GM18868 (cell line): ENCODE data around the gene SCD5.

Source experiments
- ATAC-seq: cut with Tn5 transposase; IDR thresholded peaks from one replicate; pipeline ENCODE4 v1.9.1; 2021; ENCODE audit warnings: mild to moderate bottlenecking, moderate library complexity; ENCODE audit not compliant: unreplicated experiment

The SCD5 gene

DNA sequence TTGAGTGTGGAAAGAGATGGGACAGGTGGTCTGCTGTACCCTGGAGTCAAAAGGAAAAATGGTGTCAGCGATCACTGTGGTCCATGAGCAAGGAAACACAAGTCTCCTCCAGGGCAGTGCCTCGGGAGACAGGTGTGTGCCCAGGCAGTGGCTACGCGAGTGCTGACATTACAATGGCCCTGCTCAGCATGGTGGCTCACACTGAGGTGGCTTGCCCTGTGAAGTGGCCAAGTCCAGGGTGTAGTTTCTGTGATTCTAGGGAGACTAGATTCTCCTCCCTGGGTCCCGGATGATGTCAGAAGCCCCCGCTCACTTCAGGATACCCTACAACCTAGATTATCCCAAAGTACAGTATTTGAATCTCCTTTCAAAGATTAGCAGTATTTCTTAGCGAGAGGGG is 192.0 kb downstream of the SCD5 start:
- ATAC-seq: no peak

DNA sequence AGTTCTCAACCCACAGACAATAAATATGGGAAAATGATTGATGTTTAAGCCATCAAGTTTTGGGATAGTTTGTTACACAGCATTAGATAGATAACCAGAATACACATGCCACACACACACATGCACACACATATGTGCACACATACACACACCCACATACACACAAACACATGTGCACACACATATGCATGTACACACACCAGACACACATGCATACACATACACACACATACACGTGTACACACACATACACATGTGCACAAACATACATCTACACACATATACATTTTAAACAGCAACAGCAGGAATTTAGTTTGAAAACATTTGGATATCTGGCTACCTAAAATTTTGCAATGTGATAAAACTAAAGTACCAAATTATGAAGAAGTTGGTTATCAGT is 194.1 kb downstream of the SCD5 start:
- ATAC-seq: no peak

GRCh38 chr4:82601242-82602015 is 197.2 kb downstream of the SCD5 start:
- no peak for ATAC-seq

DNA sequence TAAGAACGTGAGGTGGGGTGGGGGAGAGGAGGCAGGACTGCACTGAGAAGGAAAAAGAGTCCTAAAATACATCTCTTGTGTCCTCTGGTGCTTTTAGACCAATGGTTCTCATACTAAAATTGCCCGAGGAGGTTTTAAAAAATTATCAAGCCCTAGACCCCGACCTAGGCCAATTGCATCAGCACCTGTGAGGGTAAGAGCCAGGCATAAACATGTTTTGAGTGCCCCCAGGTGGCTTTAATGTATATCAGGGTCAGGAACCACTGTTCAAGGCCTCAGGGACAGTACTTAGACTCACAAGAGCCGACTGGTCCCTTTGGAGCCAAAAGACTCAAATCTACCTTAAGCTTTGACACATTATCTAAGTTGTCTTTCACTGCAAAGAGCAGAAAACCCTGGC is 199.3 kb downstream of the SCD5 start:
- ATAC-seq: no peak

- ATAC-seq: no peak
Measured at GRCh38 chr4:82594456-82594855, 204.1 kb downstream of the SCD5 start.

- no peak for ATAC-seq
Measured at GRCh38 chr4:82593411-82593810, 205.2 kb downstream of the SCD5 start.

DNA sequence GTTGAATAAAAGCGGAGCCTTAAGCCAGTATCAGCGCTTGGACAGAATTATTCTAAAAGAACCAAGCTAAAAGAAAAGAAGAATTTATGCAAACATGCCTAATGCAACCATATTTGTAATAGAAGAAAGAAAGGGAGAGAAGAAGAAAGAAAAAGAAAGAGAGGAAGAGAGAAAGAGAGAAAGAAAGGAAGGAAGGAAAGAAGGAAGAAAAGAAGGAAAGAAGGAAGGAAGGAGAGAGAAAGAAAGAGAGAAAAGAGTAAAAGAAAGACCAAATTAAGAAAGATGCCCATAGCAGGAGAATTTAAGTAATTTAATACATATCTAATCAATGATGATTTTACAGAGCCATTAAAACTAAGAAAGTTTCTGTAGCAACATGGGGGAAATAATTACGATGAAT is 206.0 kb downstream of the SCD5 start:
- no peak for ATAC-seq

DNA sequence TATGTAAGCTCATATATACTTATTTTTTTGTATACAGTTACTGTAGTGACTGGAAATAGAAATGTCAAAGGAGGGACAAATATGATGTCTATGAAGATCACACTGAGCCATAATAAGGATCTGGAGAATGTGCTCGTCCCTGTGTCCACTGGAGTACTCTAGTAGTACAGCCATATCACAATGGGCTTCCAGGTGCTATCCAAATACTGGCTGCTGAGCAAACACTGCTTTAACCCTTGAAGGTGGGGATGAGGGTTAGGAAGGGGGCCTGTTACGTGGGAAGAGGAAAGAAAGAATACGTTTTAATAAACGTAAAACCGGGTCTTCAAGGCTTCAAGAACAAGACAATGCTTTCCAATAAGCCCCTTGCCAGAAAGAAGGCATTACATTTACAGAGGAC is 207.0 kb downstream of the SCD5 start:
- ATAC-seq: no peak

GRCh38 chr4:82589756-82590155 is 208.8 kb downstream of the SCD5 start:
- ATAC-seq: no peak

DNA sequence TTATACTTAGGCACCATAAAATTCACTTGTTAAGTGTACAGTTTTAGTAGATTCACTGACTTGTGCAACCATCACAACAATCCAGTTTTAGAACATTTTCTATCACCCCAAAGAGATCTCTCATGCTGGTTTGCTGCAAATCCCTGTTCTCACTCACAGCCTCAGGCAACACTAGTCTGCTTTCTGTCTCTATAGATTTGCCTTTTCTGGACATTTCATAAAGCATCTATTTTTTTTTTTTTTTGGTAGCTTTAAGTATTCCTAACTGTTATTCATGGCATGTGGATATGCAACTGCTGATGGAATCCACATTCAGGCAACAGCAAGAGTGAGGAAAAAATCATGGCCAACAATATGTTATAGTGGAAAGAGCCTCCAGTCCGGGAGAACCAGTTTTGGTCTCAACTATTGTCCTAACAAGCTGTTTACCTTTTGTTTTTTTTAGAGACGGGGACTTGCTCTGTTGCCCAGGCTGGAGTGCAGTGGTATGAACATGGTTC is 209.8 kb downstream of the SCD5 start:
- no peak for ATAC-seq

- ATAC-seq: no peak
Measured at GRCh38 chr4:82587826-82588540, 210.6 kb downstream of the SCD5 start.

- ATAC-seq: no peak
Measured at GRCh38 chr4:82585690-82586435, 212.7 kb downstream of the SCD5 start.

- ATAC-seq: no peak
Measured at GRCh38 chr4:82584931-82585330, 213.7 kb downstream of the SCD5 start.

- no peak for ATAC-seq
Measured at GRCh38 chr4:82583897-82584587, 214.6 kb downstream of the SCD5 start.

DNA sequence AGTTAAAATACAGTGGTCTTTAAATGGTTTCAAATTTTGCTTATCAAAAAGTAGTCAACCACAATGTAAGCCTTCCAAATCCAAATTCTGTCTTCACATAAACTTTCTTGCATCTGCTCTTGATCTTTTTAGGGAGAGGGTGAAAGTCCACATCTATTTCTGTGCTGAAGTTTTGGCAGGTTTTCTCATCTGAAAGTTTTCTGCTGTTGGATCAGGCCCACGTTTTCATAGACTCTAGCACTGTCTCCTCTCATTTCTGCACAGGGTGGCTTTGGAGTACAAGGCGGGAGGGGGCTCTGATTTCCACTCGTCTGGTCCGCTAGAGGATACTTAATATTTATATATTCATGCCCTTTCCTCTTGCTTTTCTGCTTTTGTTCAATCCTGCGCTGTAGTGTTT is 218.7 kb downstream of the SCD5 start:
- no peak for ATAC-seq
